Activated B cell treated with CpG ODN at 0.5 μM for 24 hours (primary cell): Measurements from ENCODE around the gene TF. TPM values are rescaled to one million over a fixed set of nuclear protein-coding genes. Genes with fewer than 3 reads are reported as not detected.

Experiments used
- ATAC-seq: fragments of 200-7000 bp; cut with Tn5 transposase; one replicate; pipeline ENCODE4 v1.10.0; 2021; ENCODE audit warnings: low read depth, mild to moderate bottlenecking, moderate library complexity
- CTCF ChIA-PET: fragments of 350-600 bp; sonication (Branson Sonifier 250); formaldehyde crosslinking; loops from one replicate; lab custom pipeline; 2021; ENCODE audit warnings: antibody characterized with exemption; lab: Charles Lee
- POLR2A ChIA-PET: fragments of 350-600 bp; sonication (Branson Sonifier 250); formaldehyde crosslinking; loops from one replicate; lab custom pipeline; 2021; ENCODE audit warnings: antibody characterized with exemption; lab: Charles Lee
- DNase-seq: peaks from one replicate; pipeline ENCODE4 v3.0.0; 2022
- H3K27ac Mint-ChIP-seq: one replicate; pipeline ENCODE4 v1.8.0; 2020; ENCODE audit warnings: mixed read lengths
- H3K27me3 Mint-ChIP-seq: one replicate; pipeline ENCODE4 v1.8.0; 2021; ENCODE audit warnings: mixed read lengths
- H3K36me3 Mint-ChIP-seq: one replicate; pipeline ENCODE4 v1.8.0; 2021; ENCODE audit warnings: low read depth, mixed read lengths
- H3K4me1 Mint-ChIP-seq: one replicate; pipeline ENCODE4 v1.8.0; 2021; ENCODE audit warnings: mixed read lengths
- H3K4me3 Mint-ChIP-seq: one replicate; pipeline ENCODE4 v1.8.0; 2020; ENCODE audit warnings: mild to moderate bottlenecking, mixed read lengths
- H3K9me3 Mint-ChIP-seq: one replicate; pipeline ENCODE4 v1.8.0; 2020; ENCODE audit warnings: mixed read lengths
- CTCF ChIP-seq: fragments of 200-600 bp; IDR thresholded peaks from one replicate; pipeline ENCODE4 v1.8.0; 2022; ENCODE audit warnings: antibody characterized with exemption, mild to moderate bottlenecking
- intact Hi-C: fragments of 100-400 bp; cut with micrococcal nuclease; formaldehyde crosslinking; loops from one replicate; pipeline ENCODE4 v1.15.1; 2024
- total RNA-seq: library from RNA; stranded (reverse); gene quantifications from 2 replicates; pipeline ENCODE4 v1.2.3, GENCODE V29; 2022

TF gene
- total RNA-seq, 1 donor from 2014 or later = 0.29 TPM

GRCh38 chr3:133805384-133805701 is 59.1 kb downstream of the TF start:
- Mint-ChIP-seq H3K27ac (peak overlapping the region; percentile 95), H3K4me3 (peak overlapping the region; percentile 96), H3K36me3 (peaks cover 36% of the 10 kb centered on the region), H3K4me1 (peaks cover 21% of the 10 kb centered on the region), H3K9me3 (no peaks in the 10 kb centered on the region), H3K27me3 (peaks cover 6% of the 10 kb centered on the region)
- TF ChIP-seq CTCF = no peak
- POLR2A ChIA-PET = no interaction called here
- intact Hi-C loops = loop anchor here (1.0 to 5.0 kb wide), 11 partner anchors 143 to 1388 kb away; partner anchors contain the start of genes ANAPC13, CDV3, DNAJC13 and NPHP3
- no peak for DNase-seq
- CTCF ChIA-PET = no interaction called here
- ATAC-seq = no peak

- TF ChIP-seq CTCF = no peak
- peak; percentile 89 for DNase-seq
- peak; percentile 98 for ATAC-seq
- Mint-ChIP-seq H3K9me3 (no peaks in the 10 kb centered on the region), H3K27ac (peak within 1 kb of the TSS; percentile 95), H3K4me1 (peaks cover 21% of the 10 kb centered on the region), H3K4me3 (peak within 1 kb of the TSS; percentile 96), H3K27me3 (peaks cover 3% of the 10 kb centered on the region), H3K36me3 (peaks cover 40% of the 10 kb centered on the region)
- CTCF ChIA-PET = no interaction called here
- intact Hi-C loops = loop anchor here (1.0 to 5.0 kb wide), 12 partner anchors 12 to 1389 kb away; partner anchors contain the start of genes ANAPC13, CDV3, DNAJC13 and NPHP3
- POLR2A ChIA-PET = interaction anchor here (0.6 kb wide), 1 partner anchor 1080 kb away, joined by 3 read pairs; no protein-coding TSS in a partner anchor
Measured at GRCh38 chr3:133805702-133806475, 59.7 kb downstream of the TF start, which contains the start of gene SRPRB. Gene SRPRB, plus strand, starts transcription at chr3:133805815. Its CDS starts 34 bp downstream, at chr3:133805849.

- no peak for DNase-seq
- TF ChIP-seq CTCF = no peak
- intact Hi-C loops = no loop called here
- ATAC-seq = no peak
- H3K27me3 Mint-ChIP-seq = no peaks in the 10 kb centered on the region
- peaks cover 81% of the 10 kb centered on the region for H3K36me3 Mint-ChIP-seq
- H3K4me3 Mint-ChIP-seq = no peak overlapping the region
- CTCF ChIA-PET = no interaction called here
- peaks cover 3% of the 10 kb centered on the region for H3K4me1 Mint-ChIP-seq
- H3K27ac Mint-ChIP-seq = no peak overlapping the region
- POLR2A ChIA-PET = no interaction called here
- no peaks in the 10 kb centered on the region for H3K9me3 Mint-ChIP-seq
Measured at GRCh38 chr3:133812872-133813271, 66.7 kb downstream of the TF start.

GRCh38 chr3:133815386-133815785 is 69.2 kb downstream of the TF start:
- intact Hi-C loops = no loop called here
- DNase-seq (no peak), ATAC-seq (no peak)
- ChIA-PET POLR2A (no interaction called here), CTCF (no interaction called here)
- Mint-ChIP-seq H3K27ac (no peak overlapping the region), H3K4me1 (no peaks in the 10 kb centered on the region), H3K9me3 (no peaks in the 10 kb centered on the region), H3K27me3 (no peaks in the 10 kb centered on the region), H3K36me3 (peaks cover 80% of the 10 kb centered on the region), H3K4me3 (no peak overlapping the region)
- TF ChIP-seq CTCF = no peak

- intact Hi-C loops = no loop called here
- Mint-ChIP-seq H3K9me3 (no peaks in the 10 kb centered on the region), H3K36me3 (peaks cover 82% of the 10 kb centered on the region), H3K4me3 (no peak overlapping the region), H3K27ac (no peak overlapping the region), H3K4me1 (no peaks in the 10 kb centered on the region), H3K27me3 (no peaks in the 10 kb centered on the region)
- DNase-seq = no peak
- TF ChIP-seq CTCF = no peak
- POLR2A ChIA-PET = no interaction called here
- CTCF ChIA-PET = interaction anchor here (1.9 kb wide), 1 partner anchor 108 kb away, joined by 6 read pairs; no protein-coding TSS in a partner anchor
- no peak for ATAC-seq
Measured at GRCh38 chr3:133820129-133820528, 73.9 kb downstream of the TF start.
